Measurements from ENCODE around the gene BCL2.

- TF ChIP-seq CTCF (conservative IDR thresholded peaks at IDR 0.05; ENCODE audit: low read length) (no peak), EZH2phosphoT487 (IDR thresholded peaks at IDR 0.05; ENCODE audit: borderline replicate concordance, low read depth, low read length) (no peak)
Measured at GRCh38 chr18:63111671-63112402, 207.7 kb downstream of the BCL2 start.
